Brain microvascular endothelial cell (primary cell): Measurements from ENCODE around the gene C17orf100.
"Not testable (repeated sequence)": the region's sequence is repeated elsewhere in the genome, so short reads cannot be mapped to it uniquely, and the experiment has no call there.

Experiments used
- DNase-seq: peaks from one replicate; pipeline ENCODE4 v3.0.0-alpha.2; 2020
- H3K27ac ChIP-seq: fragments of 250-450 bp; sonication (Bioruptor Pico); 2 replicates; pipeline ENCODE4 v1.5.1; 2020; ENCODE audit warnings: mild to moderate bottlenecking, moderate library complexity
- H3K27me3 ChIP-seq: fragments of 250-450 bp; sonication (Bioruptor Pico); replicated peaks from 2 replicates; pipeline ENCODE4 v1.5.1; 2020; ENCODE audit warnings: mild to moderate bottlenecking
- H3K36me3 ChIP-seq: fragments of 250-450 bp; sonication (Bioruptor Pico); replicated peaks from 2 replicates; pipeline ENCODE4 v1.5.1; 2020; ENCODE audit warnings: mild to moderate bottlenecking
- H3K4me3 ChIP-seq: 2 replicates; pipeline ENCODE4 v1.5.1; 2011; ENCODE audit warnings: low read depth, mild to moderate bottlenecking, control low read depth, low read length, moderate library complexity
- in situ Hi-C: cut with HindIII; loops from 2 replicates; pipeline ENCODE4 v1.10.0; 2017; ENCODE audit warnings: low sequenced_read_pairs, low pct_ligation_motif_present
- TF ChIP-seq, protein P1 (sequence below): IDR thresholded peaks from 2 replicates; pipeline ENCODE4 v1.5.1; 2011; ENCODE audit warnings: low read depth, mild to moderate bottlenecking, moderate library complexity, low read length, control low read depth, inconsistent platforms; ENCODE audit errors: missing control alignments

C17orf100 gene

DNA sequence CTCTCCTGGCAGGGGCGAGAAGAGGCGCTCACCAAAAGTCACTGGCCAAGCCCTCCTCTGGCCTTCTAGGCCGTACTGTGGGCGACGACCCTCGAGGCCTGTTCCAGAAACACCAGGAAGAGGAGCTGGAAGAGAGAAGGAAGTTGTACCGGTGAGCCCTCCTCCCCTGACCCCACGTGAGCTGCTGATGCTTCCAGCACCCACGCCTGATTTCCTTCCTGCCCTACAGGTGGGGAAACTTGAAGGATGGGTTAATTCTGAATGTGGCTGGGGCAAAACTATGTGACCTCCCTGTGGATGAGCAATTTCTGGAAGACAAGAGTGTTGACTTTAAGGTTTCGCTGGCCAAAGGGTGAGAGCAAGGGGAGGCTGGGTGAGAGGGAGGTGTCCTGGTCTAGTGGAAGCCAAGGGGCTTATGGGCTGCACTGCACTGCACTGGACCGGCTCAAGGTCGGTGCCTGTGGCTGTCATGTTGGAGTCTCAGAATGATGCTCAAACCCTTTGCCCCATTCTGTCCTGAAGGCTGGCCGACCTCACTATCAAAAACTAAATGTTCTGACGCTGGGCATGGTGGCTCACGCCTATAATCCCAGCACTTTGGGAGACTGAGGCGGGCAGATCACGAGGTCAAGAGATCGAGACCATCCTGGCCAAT, 6.2 kb downstream of the C17orf100 start:
- DNase-seq: no peak
- no peaks in the 10 kb centered on the region for H3K36me3 ChIP-seq
- no peak overlapping the region for H3K4me3 ChIP-seq
- H3K27me3 ChIP-seq: peaks cover 21% of the 10 kb centered on the region
- in situ Hi-C loops: no loop called here
- TF ChIP-seq, protein P1, sequence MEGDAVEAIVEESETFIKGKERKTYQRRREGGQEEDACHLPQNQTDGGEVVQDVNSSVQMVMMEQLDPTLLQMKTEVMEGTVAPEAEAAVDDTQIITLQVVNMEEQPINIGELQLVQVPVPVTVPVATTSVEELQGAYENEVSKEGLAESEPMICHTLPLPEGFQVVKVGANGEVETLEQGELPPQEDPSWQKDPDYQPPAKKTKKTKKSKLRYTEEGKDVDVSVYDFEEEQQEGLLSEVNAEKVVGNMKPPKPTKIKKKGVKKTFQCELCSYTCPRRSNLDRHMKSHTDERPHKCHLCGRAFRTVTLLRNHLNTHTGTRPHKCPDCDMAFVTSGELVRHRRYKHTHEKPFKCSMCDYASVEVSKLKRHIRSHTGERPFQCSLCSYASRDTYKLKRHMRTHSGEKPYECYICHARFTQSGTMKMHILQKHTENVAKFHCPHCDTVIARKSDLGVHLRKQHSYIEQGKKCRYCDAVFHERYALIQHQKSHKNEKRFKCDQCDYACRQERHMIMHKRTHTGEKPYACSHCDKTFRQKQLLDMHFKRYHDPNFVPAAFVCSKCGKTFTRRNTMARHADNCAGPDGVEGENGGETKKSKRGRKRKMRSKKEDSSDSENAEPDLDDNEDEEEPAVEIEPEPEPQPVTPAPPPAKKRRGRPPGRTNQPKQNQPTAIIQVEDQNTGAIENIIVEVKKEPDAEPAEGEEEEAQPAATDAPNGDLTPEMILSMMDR: no peak
- no peak overlapping the region for H3K27ac ChIP-seq

DNA sequence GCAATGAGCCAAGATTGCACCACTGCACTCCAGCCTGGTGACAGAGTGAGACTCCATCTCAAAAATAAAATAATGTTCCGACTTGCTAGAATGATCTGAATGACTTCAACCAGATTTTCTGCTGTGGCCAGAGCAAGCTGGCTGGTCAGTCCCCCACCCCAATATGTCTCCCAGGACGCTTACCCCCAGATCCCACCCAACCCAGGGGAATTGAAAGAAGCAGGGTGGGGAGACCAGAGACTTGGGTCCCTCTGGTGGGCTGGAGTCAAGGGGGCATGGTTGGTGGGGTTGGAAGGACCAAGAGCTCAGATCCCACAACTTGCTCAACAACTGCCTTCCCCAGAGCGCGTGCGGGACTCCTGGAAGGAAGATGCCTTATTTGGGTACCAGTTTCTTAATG, 6.8 kb downstream of the C17orf100 start:
- H3K4me3 ChIP-seq, H3K27ac ChIP-seq, in situ Hi-C loops, DNase-seq, H3K36me3 ChIP-seq: not testable (repeated sequence)
- peaks cover 21% of the 10 kb centered on the region for H3K27me3 ChIP-seq

DNA sequence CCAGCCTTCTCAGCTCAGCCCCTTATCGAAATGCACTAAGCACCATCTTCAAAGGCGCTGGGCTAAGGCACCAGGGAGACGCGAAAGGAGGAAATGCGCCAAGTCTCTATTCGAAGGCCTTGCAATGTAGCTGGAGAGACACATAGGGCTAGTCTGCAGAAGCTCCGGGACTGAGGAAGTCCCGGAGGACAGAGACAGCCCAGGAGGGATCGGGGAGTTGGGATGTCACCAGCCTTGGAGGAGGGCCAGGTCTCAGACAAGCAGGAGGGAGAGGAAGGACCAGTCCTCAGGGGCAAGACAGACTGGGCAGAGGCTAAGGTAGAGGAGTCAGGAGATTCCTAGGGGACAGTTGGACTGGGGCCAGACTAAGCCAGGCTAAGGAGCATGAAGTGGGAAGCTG, 8.5 kb downstream of the C17orf100 start:
- H3K27ac ChIP-seq: no peak overlapping the region

DNA sequence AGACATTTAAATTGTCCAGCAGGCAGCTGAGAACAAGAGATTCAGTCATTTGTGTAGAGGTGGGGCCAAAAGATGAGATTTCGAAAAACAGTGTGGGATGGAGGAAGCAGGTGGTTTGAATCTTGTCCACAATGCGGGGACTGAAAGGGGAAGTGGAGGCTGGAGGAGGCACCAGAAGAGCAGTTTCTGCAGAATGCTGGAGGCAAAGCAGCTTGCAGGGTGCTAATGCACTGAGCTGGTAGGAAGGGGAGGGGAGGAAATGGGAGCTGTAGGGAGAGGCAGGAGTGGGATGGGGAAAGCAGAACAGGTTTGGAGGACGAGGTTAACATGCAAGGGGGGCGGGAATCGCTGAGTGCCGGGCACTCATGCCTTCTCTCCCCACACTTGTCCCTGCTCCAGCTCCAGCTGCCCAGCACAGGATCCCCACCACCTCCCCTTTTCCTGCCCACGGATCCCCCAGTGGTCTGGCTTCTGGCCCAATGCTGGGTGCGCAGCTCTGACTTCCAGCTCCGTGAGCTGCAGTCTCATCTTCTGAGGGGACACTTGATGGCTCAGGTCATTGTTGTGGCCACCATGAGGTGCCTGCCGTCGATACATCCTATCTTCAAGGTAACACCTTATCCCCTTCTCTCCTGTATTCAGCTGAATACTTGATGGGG, 9.4 kb downstream of the C17orf100 start:
- Histone ChIP-seq H3K27me3 (peaks cover 10% of the 10 kb centered on the region), H3K36me3 (no peaks in the 10 kb centered on the region), H3K4me3 (no peak overlapping the region), H3K27ac (no peak overlapping the region)
- in situ Hi-C loops: no loop called here
- TF ChIP-seq, protein P1: no peak
- no peak for DNase-seq

More for the DNA sequence above, 8.5 kb downstream of the C17orf100 start:
- no peak for DNase-seq
- H3K36me3 ChIP-seq: no peaks in the 10 kb centered on the region
- no peak overlapping the region for H3K4me3 ChIP-seq
- in situ Hi-C loops: no loop called here
- TF ChIP-seq, protein P1: no peak
- H3K27me3 ChIP-seq: peaks cover 13% of the 10 kb centered on the region

DNA sequence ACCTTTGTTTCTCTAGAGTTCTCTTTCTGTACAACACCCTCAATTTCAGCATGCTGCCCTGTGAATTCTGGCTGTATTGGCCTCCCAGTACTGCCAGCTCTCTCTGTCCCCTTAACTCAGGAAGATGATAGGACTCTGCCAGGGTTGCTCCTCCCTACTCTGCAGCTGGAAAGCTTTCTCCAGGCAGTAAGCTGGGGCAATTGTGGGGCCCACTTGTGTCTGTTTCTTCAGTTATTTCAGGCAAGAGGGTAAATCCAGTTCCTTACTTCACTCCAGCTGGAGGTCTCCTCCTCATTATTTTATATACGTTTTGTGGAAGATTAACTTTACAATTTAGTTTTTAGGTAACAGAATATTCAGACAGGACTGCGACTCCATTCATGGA, 9.9 kb downstream of the C17orf100 start:
- TF ChIP-seq, protein P1: no peak
- Histone ChIP-seq H3K4me3 (no peak overlapping the region), H3K27ac (no peak overlapping the region), H3K36me3 (no peaks in the 10 kb centered on the region), H3K27me3 (peaks cover 10% of the 10 kb centered on the region)
- DNase-seq: no peak
- in situ Hi-C loops: no loop called here

DNA sequence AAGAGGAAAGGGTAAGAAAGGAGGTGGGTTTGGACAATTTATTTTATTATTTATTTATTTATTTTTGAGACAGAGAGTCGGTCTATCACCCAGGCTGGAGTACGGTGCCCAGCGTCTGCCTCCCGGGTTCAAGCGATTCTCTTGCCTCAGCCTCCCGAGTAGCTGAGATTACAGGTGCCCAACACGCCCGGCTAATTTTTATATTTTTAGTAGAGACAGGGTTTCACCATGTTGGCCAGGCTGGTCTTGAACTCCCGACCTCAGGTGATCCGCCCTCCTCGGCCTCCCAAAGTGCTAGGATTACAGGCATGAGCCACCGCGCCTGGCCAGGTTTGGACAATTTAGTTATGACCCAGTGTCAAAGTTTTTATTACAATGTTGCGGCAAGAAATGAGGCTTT, 11.6 kb downstream of the C17orf100 start:
- in situ Hi-C loops, H3K36me3 ChIP-seq, DNase-seq, H3K27ac ChIP-seq, H3K4me3 ChIP-seq, H3K27me3 ChIP-seq: not testable (repeated sequence)
